Fibroblast of gingiva (primary cell): ENCODE results near the gene LAMTOR5.
A peak's percentile ranks its signal among the peaks of the same experiment; 100 is the strongest.

Experiments used
- DNase-seq: peaks from one replicate; pipeline ENCODE4 v3.0.0-alpha.2; 2011; ENCODE audit warnings: low read depth

Gene LAMTOR5

GRCh38 chr1:110387048-110387754 lies 20.3 kb downstream of the LAMTOR5 start:
- DNase-seq = no peak

- no peak for DNase-seq
These were observed 22.1 kb downstream of the LAMTOR5 start for GRCh38 chr1:110385369-110385768.

GRCh38 chr1:110384581-110385321 lies 22.7 kb downstream of the LAMTOR5 start:
- DNase-seq = no peak

GRCh38 chr1:110383251-110383990 lies 24.1 kb downstream of the LAMTOR5 start:
- DNase-seq = peak; percentile 47

- peak; percentile 98 for DNase-seq
These were observed 26.7 kb downstream of the LAMTOR5 start for GRCh38 chr1:110380672-110381283.

- peak; percentile 62 for DNase-seq
These were observed 32.0 kb downstream of the LAMTOR5 start for GRCh38 chr1:110375490-110375889.

- DNase-seq = peak; percentile 33
These were observed 36.7 kb downstream of the LAMTOR5 start for GRCh38 chr1:110370827-110371226.

- no peak for DNase-seq
These were observed 43.3 kb downstream of the LAMTOR5 start for GRCh38 chr1:110364221-110364620.

GRCh38 chr1:110361856-110362255 lies 45.6 kb downstream of the LAMTOR5 start:
- DNase-seq = no peak

- no peak for DNase-seq
These were observed 47.1 kb downstream of the LAMTOR5 start for GRCh38 chr1:110360431-110360830.

GRCh38 chr1:110356379-110356778 lies 51.1 kb downstream of the LAMTOR5 start:
- DNase-seq = no peak

GRCh38 chr1:110355321-110355720 lies 52.2 kb downstream of the LAMTOR5 start:
- no peak for DNase-seq
